GM10266 (cell line): ENCODE data around the gene MSL3.

Experiments used
- DNase-seq: peaks from one replicate; pipeline ENCODE4 v3.0.0; 2012; ENCODE audit errors: extremely low spot score
- TF ChIP-seq, protein P1 (sequence below): IDR thresholded peaks from 2 replicates; pipeline ENCODE4 v1.5.1; 2012; ENCODE audit warnings: mild to moderate bottlenecking, low read depth; ENCODE audit not compliant: control insufficient read depth, insufficient read depth; ENCODE audit errors: missing control alignments

The MSL3 gene

DNA sequence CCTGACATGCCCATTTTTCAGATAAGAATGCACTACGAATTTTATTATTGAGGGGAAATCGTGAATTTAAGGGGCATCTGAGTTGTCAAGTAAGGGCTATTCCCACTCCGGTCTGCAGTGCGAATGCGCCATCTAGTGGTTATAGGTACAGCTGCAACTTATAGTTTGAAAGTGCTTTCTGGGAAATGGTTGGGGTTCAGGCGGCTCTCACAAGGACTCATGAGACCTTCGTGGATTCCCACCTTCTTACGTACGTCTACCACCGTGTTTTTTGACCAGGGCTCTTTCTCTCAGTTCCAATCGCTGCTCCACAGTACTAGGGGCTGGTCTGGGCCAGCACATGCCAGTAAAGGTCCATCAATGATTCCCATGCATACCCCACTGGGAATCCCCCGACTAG lies 12.3 kb downstream of the MSL3 start:
- peak; percentile 30 for DNase-seq
- TF ChIP-seq, protein P1, sequence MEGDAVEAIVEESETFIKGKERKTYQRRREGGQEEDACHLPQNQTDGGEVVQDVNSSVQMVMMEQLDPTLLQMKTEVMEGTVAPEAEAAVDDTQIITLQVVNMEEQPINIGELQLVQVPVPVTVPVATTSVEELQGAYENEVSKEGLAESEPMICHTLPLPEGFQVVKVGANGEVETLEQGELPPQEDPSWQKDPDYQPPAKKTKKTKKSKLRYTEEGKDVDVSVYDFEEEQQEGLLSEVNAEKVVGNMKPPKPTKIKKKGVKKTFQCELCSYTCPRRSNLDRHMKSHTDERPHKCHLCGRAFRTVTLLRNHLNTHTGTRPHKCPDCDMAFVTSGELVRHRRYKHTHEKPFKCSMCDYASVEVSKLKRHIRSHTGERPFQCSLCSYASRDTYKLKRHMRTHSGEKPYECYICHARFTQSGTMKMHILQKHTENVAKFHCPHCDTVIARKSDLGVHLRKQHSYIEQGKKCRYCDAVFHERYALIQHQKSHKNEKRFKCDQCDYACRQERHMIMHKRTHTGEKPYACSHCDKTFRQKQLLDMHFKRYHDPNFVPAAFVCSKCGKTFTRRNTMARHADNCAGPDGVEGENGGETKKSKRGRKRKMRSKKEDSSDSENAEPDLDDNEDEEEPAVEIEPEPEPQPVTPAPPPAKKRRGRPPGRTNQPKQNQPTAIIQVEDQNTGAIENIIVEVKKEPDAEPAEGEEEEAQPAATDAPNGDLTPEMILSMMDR = peak; percentile 70

DNA sequence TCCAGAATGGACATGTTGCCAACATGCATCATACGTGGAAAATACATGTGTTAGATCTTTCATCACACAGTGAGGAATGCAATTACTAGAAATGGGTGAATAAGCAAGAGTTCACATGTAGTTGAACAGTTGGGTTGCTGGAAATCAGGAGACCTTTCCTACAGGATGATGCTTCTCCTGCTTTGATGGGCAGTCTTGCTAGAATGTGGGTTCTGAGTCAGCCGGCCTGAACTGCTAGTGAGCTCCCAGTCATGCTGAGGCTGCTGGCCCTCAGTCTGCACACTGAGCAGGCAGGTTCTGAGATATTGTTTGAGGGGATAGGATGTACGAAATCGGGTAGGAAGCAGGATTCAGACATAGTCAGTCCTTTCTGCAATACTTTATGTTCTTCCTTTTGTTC lies 20.2 kb downstream of the MSL3 start:
- no peak for DNase-seq
- TF ChIP-seq, protein P1 = no peak

DNA sequence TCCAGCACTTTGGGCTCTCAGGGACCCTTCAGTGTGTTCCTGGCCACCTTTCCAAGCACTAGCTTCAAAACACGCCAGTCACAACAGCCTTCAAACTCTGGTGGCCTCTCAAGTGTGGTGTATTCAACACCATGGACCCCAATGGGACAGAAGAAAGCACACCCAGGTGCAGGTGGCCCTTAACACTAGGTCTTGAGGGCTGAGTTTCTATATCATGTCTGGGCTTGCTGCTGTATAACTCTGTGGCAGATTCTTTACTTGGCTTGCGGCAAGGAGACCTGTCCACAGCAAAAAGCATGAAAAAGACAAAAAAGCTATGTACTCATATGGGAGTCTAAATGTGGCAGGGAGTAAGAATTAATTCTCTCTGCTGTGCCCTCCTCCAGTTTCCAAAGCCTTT lies 23.1 kb downstream of the MSL3 start:
- DNase-seq = no peak
- TF ChIP-seq, protein P1 = no peak

DNA sequence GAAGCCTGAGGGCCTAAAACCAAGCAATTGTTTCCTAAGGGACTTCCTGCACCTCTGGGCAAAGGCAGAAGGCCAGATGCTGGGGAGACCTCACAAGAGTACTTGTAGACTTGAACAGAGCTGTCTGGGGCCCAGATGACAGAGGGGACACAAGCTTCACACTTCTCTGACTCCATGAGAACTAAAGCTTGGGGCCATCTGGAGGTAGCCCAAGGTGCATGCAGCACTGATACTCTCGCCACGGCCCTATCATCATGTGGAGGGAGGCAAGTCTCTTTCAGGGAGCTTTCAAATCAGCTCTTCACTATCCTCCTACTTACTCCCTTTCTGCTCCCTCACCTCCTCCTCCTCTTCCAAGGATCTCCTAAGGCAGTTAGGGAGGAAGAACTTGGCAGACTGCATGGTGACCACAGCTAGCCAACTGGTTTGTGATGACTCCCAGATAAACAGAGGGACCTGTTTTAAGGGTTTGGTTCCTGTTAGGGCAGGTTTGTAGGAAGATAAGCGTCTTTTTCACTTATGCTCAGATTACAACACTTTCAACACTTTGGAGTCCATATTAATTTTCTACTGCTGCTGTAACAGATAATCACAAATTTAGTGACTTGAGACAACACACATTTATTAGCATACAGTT lies 23.8 kb downstream of the MSL3 start:
- TF ChIP-seq, protein P1 = no peak
- no peak for DNase-seq

DNA sequence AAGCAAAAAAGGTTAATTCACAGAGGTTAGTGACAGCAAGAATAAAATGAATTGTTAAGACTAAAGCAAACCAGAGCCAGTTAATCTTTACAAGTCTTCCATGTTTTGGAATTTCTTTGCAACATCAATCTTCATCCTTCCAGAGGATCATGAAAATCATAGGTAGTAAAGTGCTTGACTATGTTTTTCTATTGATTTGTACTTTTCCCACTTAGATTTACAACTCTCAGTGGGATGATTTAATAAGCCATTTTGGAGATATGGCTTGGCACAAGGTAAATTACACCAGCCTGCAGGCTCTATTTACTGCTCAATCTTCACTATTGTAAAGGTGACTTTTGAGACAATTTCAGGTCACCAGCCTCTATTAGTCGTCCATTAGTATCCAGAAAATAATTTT lies 26.5 kb downstream of the MSL3 start:
- TF ChIP-seq, protein P1 = no peak
- DNase-seq = no peak

DNA sequence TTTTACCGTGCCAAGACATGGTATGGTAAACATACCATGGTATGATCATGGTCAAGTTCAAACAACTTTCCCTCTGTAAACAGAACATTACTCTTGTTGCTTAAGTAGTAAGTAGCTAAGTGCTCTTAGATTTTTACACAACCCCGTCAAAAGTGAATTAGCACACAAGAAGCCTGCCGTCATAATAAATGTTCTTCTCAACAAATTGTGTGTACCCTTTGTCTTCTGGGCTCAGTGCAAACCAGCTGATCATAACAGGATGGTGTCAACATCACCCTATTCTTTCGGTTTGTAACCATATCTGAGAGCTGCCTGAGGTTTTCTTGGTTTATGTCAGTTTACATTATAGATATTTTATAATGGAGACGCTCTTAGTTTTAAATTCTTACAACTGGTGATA lies 28.8 kb downstream of the MSL3 start:
- DNase-seq = no peak
- TF ChIP-seq, protein P1 = no peak

DNA sequence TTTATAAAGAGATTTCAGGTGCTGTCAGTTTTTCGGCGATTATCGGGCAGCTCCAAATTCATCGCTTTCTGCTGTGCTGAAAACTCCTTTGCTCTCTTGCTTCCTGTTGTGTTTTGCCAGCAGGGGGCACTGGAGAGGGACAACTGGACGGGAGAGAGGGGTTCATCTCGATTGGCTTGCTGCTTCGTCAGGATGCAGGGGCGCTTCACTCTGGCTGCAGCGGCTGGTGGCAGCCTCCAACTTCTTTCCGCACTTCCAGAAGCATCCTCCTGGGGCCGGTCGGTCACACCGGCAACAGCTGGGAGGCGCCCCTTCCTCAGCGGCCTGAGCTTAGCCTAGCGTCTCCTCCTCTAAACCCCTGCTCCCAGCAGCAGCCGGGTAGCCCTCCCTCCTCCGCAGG lies 29.5 kb downstream of the MSL3 start:
- TF ChIP-seq, protein P1 = peak; percentile 34
- DNase-seq = peak; percentile 12
